HG02884 (cell line): ENCODE data around the gene KIF18B.

Source experiments
- ATAC-seq: cut with Tn5 transposase; IDR thresholded peaks from one replicate; pipeline ENCODE4 v1.9.1; 2021; ENCODE audit warnings: mild to moderate bottlenecking, moderate library complexity; ENCODE audit not compliant: unreplicated experiment

Gene KIF18B

GRCh38 chr17:44884941-44885340 lies 62.6 kb downstream of the KIF18B start:
- ATAC-seq = no peak

DNA sequence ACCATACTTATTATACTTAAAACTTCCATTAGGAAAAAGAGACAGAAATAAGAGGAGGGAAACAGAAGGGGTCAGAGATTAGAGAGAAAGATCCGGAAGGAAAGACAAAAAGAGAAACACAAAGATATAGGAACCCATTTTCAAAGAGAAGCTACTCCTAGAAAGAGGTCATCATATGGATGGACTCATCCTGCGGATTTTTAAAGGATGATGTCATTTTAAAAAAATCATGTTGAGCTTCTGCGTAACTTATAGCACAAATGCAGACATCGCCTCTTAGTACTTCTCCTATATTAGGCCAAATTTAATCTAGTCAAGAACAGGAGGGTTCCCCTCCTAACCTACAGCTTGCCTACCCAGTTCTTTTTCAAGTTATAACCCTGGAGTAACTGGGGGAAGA lies 66.4 kb downstream of the KIF18B start:
- ATAC-seq = no peak

DNA sequence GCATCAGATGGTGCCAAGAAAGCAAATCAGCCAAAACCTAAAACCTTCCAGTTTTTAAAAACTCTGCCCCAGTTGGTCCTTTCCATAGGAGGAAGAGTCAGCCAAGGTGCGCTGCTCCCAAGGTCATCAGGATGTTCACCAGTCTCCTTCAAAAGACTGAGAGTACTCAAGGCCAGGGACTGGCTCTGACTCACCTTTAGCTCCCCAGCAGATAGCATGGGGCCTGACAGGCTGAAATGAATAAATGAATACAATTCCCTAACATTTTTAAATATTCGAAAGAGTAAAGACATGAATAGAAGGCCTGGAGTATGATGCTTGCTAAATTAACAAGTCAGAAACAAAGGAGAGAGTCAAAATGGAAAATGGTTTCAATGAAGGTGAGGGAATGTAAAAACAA lies 67.5 kb downstream of the KIF18B start:
- no peak for ATAC-seq

DNA sequence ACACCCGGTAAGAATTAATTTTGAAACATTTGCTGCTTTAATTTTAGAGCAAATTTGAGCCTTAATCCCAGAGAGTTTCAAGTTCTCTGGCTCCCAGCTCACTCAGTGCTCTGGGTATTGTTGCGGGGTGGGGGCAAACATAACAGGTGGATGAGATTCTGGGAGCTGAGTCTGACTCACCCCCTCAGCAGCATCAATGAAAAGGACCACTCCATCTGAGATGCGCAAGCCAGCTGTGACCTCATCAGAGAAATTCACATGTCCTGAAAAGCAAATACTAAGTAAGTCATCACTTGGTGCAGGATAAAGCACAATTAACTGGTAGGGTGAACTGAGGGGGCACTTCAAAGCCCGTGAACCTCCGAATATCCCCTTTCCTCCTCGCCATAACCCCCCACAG lies 68.2 kb downstream of the KIF18B start:
- ATAC-seq = no peak

GRCh38 chr17:44878627-44879221 lies 68.8 kb downstream of the KIF18B start:
- no peak for ATAC-seq

- no peak for ATAC-seq
Observed at GRCh38 chr17:44877121-44877520, 70.5 kb downstream of the KIF18B start.

DNA sequence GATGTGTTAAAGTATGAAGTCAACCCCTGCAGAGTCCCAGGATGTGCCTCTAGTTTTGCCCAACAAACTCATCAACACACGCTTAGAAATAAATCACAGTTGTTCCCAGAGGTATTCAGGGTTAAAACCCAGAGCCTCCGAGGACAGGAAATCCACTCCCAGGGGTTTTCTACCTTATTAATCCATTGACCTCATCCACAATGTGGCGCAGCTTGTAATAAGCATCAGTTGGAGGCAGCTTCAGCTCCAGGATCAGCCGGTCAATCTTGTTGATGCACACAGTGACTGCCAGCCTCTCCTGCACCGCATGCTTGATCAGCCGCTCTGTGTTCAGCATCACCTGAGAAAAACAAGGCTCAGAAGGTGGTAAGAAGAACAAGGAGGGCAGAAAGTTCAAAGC lies 71.8 kb downstream of the KIF18B start:
- ATAC-seq = no peak
